ENCODE data around the gene AMBRA1. TPM values are rescaled to one million over a fixed set of nuclear protein-coding genes. Genes with fewer than 3 reads are reported as not detected.
A peak's percentile ranks its signal among the peaks of the same experiment; 100 is the strongest.

AMBRA1 gene
- total RNA-seq, 1 donor from 2014 or later = 29.4 TPM

- Mint-ChIP-seq H3K4me3 (ENCODE audit: unreplicated experiment) (no peak overlapping the region), H3K27me3 (ENCODE audit: low read depth, unreplicated experiment) (no peaks in the 10 kb centered on the region), H3K27ac (ENCODE audit: unreplicated experiment) (no peak overlapping the region), H3K4me1 (ENCODE audit: low read depth, unreplicated experiment) (peaks cover 15% of the 10 kb centered on the region), H3K36me3 (ENCODE audit: low read depth, unreplicated experiment) (peaks cover 7% of the 10 kb centered on the region), H3K9me3 (ENCODE audit: unreplicated experiment) (no peaks in the 10 kb centered on the region)
- Histone ChIP-seq H3K9me3 (ENCODE audit: insufficient read depth, low read depth, low read length) (no peaks in the 10 kb centered on the region), H3K27me3 (ENCODE audit: insufficient read depth, low read length) (no peaks in the 10 kb centered on the region), H3K4me3 (ENCODE audit: insufficient read depth, low read depth, low read length) (no peak overlapping the region), H2AFZ (ENCODE audit: low read depth, low read length) (no peak overlapping the region), H3K4me2 (ENCODE audit: low read length) (no peak overlapping the region), H3K27ac (ENCODE audit: low read depth, low read length) (no peak overlapping the region), H3K9ac (ENCODE audit: low read length) (no peak overlapping the region), H3K4me1 (ENCODE audit: insufficient read depth, low read length) (peaks cover 35% of the 10 kb centered on the region), H3K79me2 (ENCODE audit: insufficient read depth, low read length) (peaks cover 29% of the 10 kb centered on the region), H4K20me1 (ENCODE audit: insufficient read depth, low read length) (peaks cover 59% of the 10 kb centered on the region), H3K36me3 (ENCODE audit: insufficient read depth, low read length) (no peaks in the 10 kb centered on the region)
- FAIRE-seq (no peak), DNase-seq (ENCODE audit: low read depth) (no peak)
- TF ChIP-seq EZH2 (IDR thresholded peaks at IDR 0.05; ENCODE audit: insufficient read depth, low read length) = no peak
- TF ChIP-seq CTCF (IDR thresholded peaks at IDR 0.05; ENCODE audit: insufficient read depth, low read depth, low read length) = no peak
Measured at GRCh38 chr11:46366260-46366659, 227.6 kb downstream of the AMBRA1 start.

DNA sequence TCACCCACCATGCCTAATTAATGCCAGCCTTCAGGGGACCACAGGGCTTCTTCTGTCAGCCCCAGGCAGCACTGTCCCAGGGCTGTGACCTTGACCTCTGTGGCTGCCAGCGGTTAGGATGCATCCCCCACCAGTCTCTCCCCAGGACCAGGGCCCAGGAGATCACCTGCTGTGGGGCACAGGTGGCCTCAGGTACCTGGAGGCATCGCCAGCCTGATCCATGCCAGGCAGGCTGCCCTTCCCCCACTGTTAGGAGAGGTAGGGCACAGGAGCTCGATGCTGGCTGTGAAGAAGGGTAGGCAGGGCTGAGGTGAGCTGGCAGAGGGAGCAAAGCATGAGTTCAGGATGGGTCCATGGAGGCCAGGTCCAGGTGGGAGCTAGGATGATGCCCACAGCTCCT, 229.0 kb downstream of the AMBRA1 start:
- H3K36me3 Mint-ChIP-seq (ENCODE audit: low read depth, unreplicated experiment) = peaks cover 7% of the 10 kb centered on the region
- H4K20me1 ChIP-seq (ENCODE audit: insufficient read depth, low read length) = peaks cover 62% of the 10 kb centered on the region
- H3K36me3 ChIP-seq (ENCODE audit: insufficient read depth, low read length) = no peaks in the 10 kb centered on the region
- DNase-seq (ENCODE audit: low read depth) (no peak), FAIRE-seq (no peak)
- H3K4me3 ChIP-seq (ENCODE audit: insufficient read depth, low read depth, low read length) = no peak overlapping the region
- no peak overlapping the region for H3K4me2 ChIP-seq (ENCODE audit: low read length)
- H3K4me3 Mint-ChIP-seq (ENCODE audit: unreplicated experiment) = no peak overlapping the region
- H3K27me3 ChIP-seq (ENCODE audit: insufficient read depth, low read length) = no peaks in the 10 kb centered on the region
- H3K79me2 ChIP-seq (ENCODE audit: insufficient read depth, low read length) = peaks cover 41% of the 10 kb centered on the region
- H3K27me3 Mint-ChIP-seq (ENCODE audit: low read depth, unreplicated experiment) = no peaks in the 10 kb centered on the region
- H3K27ac Mint-ChIP-seq (ENCODE audit: unreplicated experiment) = no peak overlapping the region
- no peak overlapping the region for H3K9ac ChIP-seq (ENCODE audit: low read length)
- H3K9me3 Mint-ChIP-seq (ENCODE audit: unreplicated experiment) = no peaks in the 10 kb centered on the region
- H3K4me1 Mint-ChIP-seq (ENCODE audit: low read depth, unreplicated experiment) = peaks cover 16% of the 10 kb centered on the region
- TF ChIP-seq EZH2 (IDR thresholded peaks at IDR 0.05; ENCODE audit: insufficient read depth, low read length) = no peak
- TF ChIP-seq CTCF (IDR thresholded peaks at IDR 0.05; ENCODE audit: insufficient read depth, low read depth, low read length) = no peak
- H2AFZ ChIP-seq (ENCODE audit: low read depth, low read length) = no peak overlapping the region
- H3K9me3 ChIP-seq (ENCODE audit: insufficient read depth, low read depth, low read length) = no peaks in the 10 kb centered on the region
- no peak overlapping the region for H3K27ac ChIP-seq (ENCODE audit: low read depth, low read length)
- peaks cover 40% of the 10 kb centered on the region for H3K4me1 ChIP-seq (ENCODE audit: insufficient read depth, low read length)

- H3K9me3 ChIP-seq (ENCODE audit: insufficient read depth, low read depth, low read length) = no peaks in the 10 kb centered on the region
- H3K4me1 ChIP-seq (ENCODE audit: insufficient read depth, low read length) = peaks cover 37% of the 10 kb centered on the region
- H3K9ac ChIP-seq (ENCODE audit: low read length) = peak overlapping the region; percentile 59
- TF ChIP-seq EZH2 (IDR thresholded peaks at IDR 0.05; ENCODE audit: insufficient read depth, low read length) = no peak
- TF ChIP-seq CTCF (IDR thresholded peaks at IDR 0.05; ENCODE audit: insufficient read depth, low read depth, low read length) = no peak
- H3K79me2 ChIP-seq (ENCODE audit: insufficient read depth, low read length) = peaks cover 41% of the 10 kb centered on the region
- H3K4me3 ChIP-seq (ENCODE audit: insufficient read depth, low read depth, low read length) = no peak overlapping the region
- H3K4me2 ChIP-seq (ENCODE audit: low read length) = peak overlapping the region; percentile 73
- no peak for FAIRE-seq
- no peaks in the 10 kb centered on the region for H3K9me3 Mint-ChIP-seq (ENCODE audit: unreplicated experiment)
- H3K4me3 Mint-ChIP-seq (ENCODE audit: unreplicated experiment) = no peak overlapping the region
- H3K27ac ChIP-seq (ENCODE audit: low read depth, low read length) = peak overlapping the region; percentile 71
- H3K36me3 ChIP-seq (ENCODE audit: insufficient read depth, low read length) = no peaks in the 10 kb centered on the region
- peak overlapping the region; percentile 47 for H3K27ac Mint-ChIP-seq (ENCODE audit: unreplicated experiment)
- H3K27me3 Mint-ChIP-seq (ENCODE audit: low read depth, unreplicated experiment) = no peaks in the 10 kb centered on the region
- H4K20me1 ChIP-seq (ENCODE audit: insufficient read depth, low read length) = peaks cover 58% of the 10 kb centered on the region
- peaks cover 16% of the 10 kb centered on the region for H3K4me1 Mint-ChIP-seq (ENCODE audit: low read depth, unreplicated experiment)
- no peaks in the 10 kb centered on the region for H3K27me3 ChIP-seq (ENCODE audit: insufficient read depth, low read length)
- H3K36me3 Mint-ChIP-seq (ENCODE audit: low read depth, unreplicated experiment) = peaks cover 2% of the 10 kb centered on the region
- no peak for DNase-seq (ENCODE audit: low read depth)
- H2AFZ ChIP-seq (ENCODE audit: low read depth, low read length) = no peak overlapping the region
Measured at GRCh38 chr11:46364056-46364455, 229.8 kb downstream of the AMBRA1 start.
